NT2/D1 (cell line): ENCODE results near the gene ASB3.
"Not testable (repeated sequence)": the region's sequence is repeated elsewhere in the genome, so short reads cannot be mapped to it uniquely, and the experiment has no call there.

ENCODE experiments used
- SUZ12 ChIP-seq: IDR thresholded peaks from 2 replicates; pipeline ENCODE4 v1.6.1; 2011; ENCODE audit not compliant: insufficient read length, insufficient read depth; ENCODE audit errors: extremely low read depth
- YY1 ChIP-seq: IDR thresholded peaks from 2 replicates; pipeline ENCODE4 v1.6.1; 2011; ENCODE audit not compliant: insufficient read length, insufficient read depth

GRCh38 chr2:53757206-53757605, 29.5 kb downstream of the ASB3 start:
- not testable (repeated sequence) for TF ChIP-seq YY1, SUZ12
